Hepatocyte (in vitro differentiated cells): ENCODE measurements around the gene CDCP1.

Source experiments
- EZH2 ChIP-seq: fragments of 200-600 bp; sonication (generic); IDR thresholded peaks from 2 replicates; pipeline ENCODE4 v1.6.1; 2016; ENCODE audit warnings: antibody characterized with exemption, mild to moderate bottlenecking, borderline replicate concordance
- EZH2phosphoT487 ChIP-seq: fragments of 200-600 bp; sonication (generic); IDR thresholded peaks from one replicate; pipeline ENCODE4 v1.6.1; 2018; ENCODE audit warnings: antibody characterized with exemption, mild to moderate bottlenecking, low read depth, moderate library complexity; ENCODE audit not compliant: unreplicated experiment, severe bottlenecking
- TF ChIP-seq, protein P1 (sequence below): fragments of 200-600 bp; sonication (generic); IDR thresholded peaks from 2 replicates; pipeline ENCODE4 v1.5.1; 2016; ENCODE audit warnings: antibody characterized with exemption, mild to moderate bottlenecking; ENCODE audit not compliant: poor library complexity

DNA sequence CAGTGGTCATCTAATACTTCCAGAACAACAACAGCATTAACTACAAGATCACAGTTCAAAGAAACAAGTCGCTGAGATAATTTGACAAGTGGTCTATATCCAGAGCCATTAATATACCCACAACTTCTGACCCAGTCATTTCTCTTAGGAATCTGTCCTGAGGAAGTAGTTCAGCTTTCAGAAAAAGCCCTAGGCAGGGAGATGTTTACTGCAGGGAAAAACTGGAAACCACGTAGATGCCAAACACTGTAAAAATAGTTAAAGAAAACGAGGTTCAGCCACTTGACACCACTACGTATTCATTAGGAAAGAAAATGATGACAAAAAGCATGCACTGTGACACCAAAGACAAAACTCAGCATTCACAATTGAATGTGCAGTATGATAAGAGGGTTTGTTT lies 22.3 kb upstream of the CDCP1 start:
- TF ChIP-seq, protein P1, sequence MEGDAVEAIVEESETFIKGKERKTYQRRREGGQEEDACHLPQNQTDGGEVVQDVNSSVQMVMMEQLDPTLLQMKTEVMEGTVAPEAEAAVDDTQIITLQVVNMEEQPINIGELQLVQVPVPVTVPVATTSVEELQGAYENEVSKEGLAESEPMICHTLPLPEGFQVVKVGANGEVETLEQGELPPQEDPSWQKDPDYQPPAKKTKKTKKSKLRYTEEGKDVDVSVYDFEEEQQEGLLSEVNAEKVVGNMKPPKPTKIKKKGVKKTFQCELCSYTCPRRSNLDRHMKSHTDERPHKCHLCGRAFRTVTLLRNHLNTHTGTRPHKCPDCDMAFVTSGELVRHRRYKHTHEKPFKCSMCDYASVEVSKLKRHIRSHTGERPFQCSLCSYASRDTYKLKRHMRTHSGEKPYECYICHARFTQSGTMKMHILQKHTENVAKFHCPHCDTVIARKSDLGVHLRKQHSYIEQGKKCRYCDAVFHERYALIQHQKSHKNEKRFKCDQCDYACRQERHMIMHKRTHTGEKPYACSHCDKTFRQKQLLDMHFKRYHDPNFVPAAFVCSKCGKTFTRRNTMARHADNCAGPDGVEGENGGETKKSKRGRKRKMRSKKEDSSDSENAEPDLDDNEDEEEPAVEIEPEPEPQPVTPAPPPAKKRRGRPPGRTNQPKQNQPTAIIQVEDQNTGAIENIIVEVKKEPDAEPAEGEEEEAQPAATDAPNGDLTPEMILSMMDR, result no peak
- TF ChIP-seq EZH2 (no peak), EZH2phosphoT487 (no peak)
